SK-N-SH (cell line): ENCODE measurements around the gene TOX2. TPM values are rescaled to one million over a fixed set of nuclear protein-coding genes. Genes with fewer than 3 reads are reported as not detected.

ENCODE experiments used
- CTCF ChIA-PET: fragments of 300-600, 350-600 bp; formaldehyde crosslinking; extraction: SDS; loops from one replicate; lab custom pipeline; 2021; lab: Yijun Ruan, JAX
- POLR2A ChIA-PET: fragments of 350-600 bp; sonication (Branson Sonifier 250); formaldehyde crosslinking; extraction: SDS; loops from one replicate; lab custom pipeline; 2020; ENCODE audit warnings: antibody characterized with exemption, inconsistent platforms; lab: Yijun Ruan, JAX
- DNase-seq: peaks from one replicate; pipeline ENCODE4 v3.0.0; 2012
- H2AFZ ChIP-seq: fragments of 200-600 bp; sonication (generic); 2 replicates; pipeline ENCODE4 v1.8.1; 2016; ENCODE audit warnings: antibody characterized with exemption, mild to moderate bottlenecking, low read depth
- H3F3A ChIP-seq: fragments of 200-600 bp; sonication (generic); replicated peaks from 2 replicates; pipeline ENCODE3; 2016; ENCODE audit warnings: antibody characterized with exemption, mild to moderate bottlenecking; ENCODE audit not compliant: insufficient read depth
- H3K27ac ChIP-seq, 2 experiments: fragments of 200-500 bp in 1 of 2; fragments of 200-600 bp in 1 of 2; sonication (Bioruptor generic) in 1 of 2; sonication (generic), shearing (Covaris generic) in 1 of 2; 2 replicates each; pipeline versions ENCODE4 v1.5.1 to v1.6.1; 2014 to 2016; ENCODE audit warnings: low read depth in 2 of 2, inconsistent platforms in 1 of 2, low read length in 1 of 2, mild to moderate bottlenecking in 1 of 2, mixed read lengths in 1 of 2
- H3K27me3 ChIP-seq: fragments of 200-600 bp; sonication (generic), shearing (Covaris generic); 2 replicates; pipeline ENCODE4 v1.6.1; 2016; ENCODE audit warnings: mixed run types; ENCODE audit not compliant: insufficient read depth
- H3K36me3 ChIP-seq, 2 experiments: fragments of 200-500 bp in 1 of 2; fragments of 200-600 bp in 1 of 2; sonication (Bioruptor generic) in 1 of 2; sonication (generic) in 1 of 2; replicated peaks in 1 of 2; 2 replicates each; pipeline versions ENCODE3 to v1.5.1; 2014 to 2016; ENCODE audit warnings: low read length in 1 of 2, mild to moderate bottlenecking in 1 of 2; ENCODE audit not compliant: insufficient read depth in 2 of 2, control insufficient read depth in 1 of 2
- H3K4me1 ChIP-seq, 2 experiments: fragments of 200-500 bp in 1 of 2; fragments of 200-600 bp in 1 of 2; sonication (Bioruptor generic) in 1 of 2; sonication (generic), shearing (Covaris generic) in 1 of 2; 2 replicates each; pipeline versions ENCODE4 v1.5.1 to v1.6.1; 2014 to 2016; ENCODE audit warnings: low read depth in 1 of 2, low read length in 1 of 2, mixed run types in 1 of 2; ENCODE audit not compliant: insufficient read depth in 2 of 2, control insufficient read depth in 1 of 2
- H3K4me2 ChIP-seq: fragments of 200-600 bp; sonication (generic), shearing (Covaris generic); 2 replicates; pipeline ENCODE4 v1.6.1; 2017; ENCODE audit warnings: mixed run types
- H3K4me3 ChIP-seq, 2 experiments: fragments of 200-500 bp in 1 of 2; fragments of 200-600 bp in 1 of 2; sonication (Bioruptor generic) in 1 of 2; sonication (generic), shearing (Covaris generic) in 1 of 2; 2 replicates each; pipeline versions ENCODE4 v1.5.1 to v1.8.1; 2014 to 2016; ENCODE audit warnings: low read depth in 2 of 2, inconsistent platforms in 1 of 2, low read length in 1 of 2, mild to moderate bottlenecking in 1 of 2, mixed read lengths in 1 of 2, moderate library complexity in 1 of 2
- H3K79me2 ChIP-seq: fragments of 200-600 bp; sonication (generic); 2 replicates; pipeline ENCODE4 v1.8.1; 2017; ENCODE audit warnings: mild to moderate bottlenecking; ENCODE audit not compliant: insufficient read depth
- H3K9ac ChIP-seq: fragments of 200-600 bp; sonication (generic); 2 replicates; pipeline ENCODE4 v1.6.1; 2017; ENCODE audit warnings: mixed run types
- H3K9me2 ChIP-seq: fragments of 200-600 bp; sonication (generic); 2 replicates; pipeline ENCODE4 v1.6.1; 2017; ENCODE audit warnings: mixed run types
- H3K9me3 ChIP-seq: fragments of 200-600 bp; sonication (generic); 2 replicates; pipeline ENCODE4 v1.6.1; 2017; ENCODE audit warnings: mixed run types, mild to moderate bottlenecking, moderate library complexity
- H4K20me1 ChIP-seq: fragments of 200-600 bp; sonication (generic); 2 replicates; pipeline ENCODE4 v1.6.1; 2017; ENCODE audit warnings: mild to moderate bottlenecking, mixed run types; ENCODE audit not compliant: insufficient read depth
- EP300 ChIP-seq, 2 experiments: IDR thresholded peaks; 2 replicates each; pipeline versions ENCODE4 v1.4.0 to v1.6.1; 2012; ENCODE audit warnings: borderline replicate concordance in 1 of 2, low read depth in 1 of 2, low read length in 1 of 2
- FOXJ3 ChIP-seq: sonication (generic); formaldehyde crosslinking; IDR thresholded peaks from 2 replicates; pipeline ENCODE4 v1.5.1; 2020; ENCODE audit warnings: mild to moderate bottlenecking, missing genetic modification reagents
- GABPA ChIP-seq: IDR thresholded peaks from 2 replicates; pipeline ENCODE4 v1.4.0; 2012; ENCODE audit warnings: low read depth, mild to moderate bottlenecking
- GATA2 ChIP-seq: sonication (generic); formaldehyde crosslinking; IDR thresholded peaks from 2 replicates; pipeline ENCODE4 v1.5.0; 2020; ENCODE audit warnings: mild to moderate bottlenecking, missing genetic modification reagents
- JUND ChIP-seq: IDR thresholded peaks from 2 replicates; pipeline ENCODE4 v1.4.0; 2012
- NFIC ChIP-seq: IDR thresholded peaks from 2 replicates; pipeline ENCODE4 v1.4.0; 2012; ENCODE audit warnings: borderline replicate concordance
- PBX3 ChIP-seq: IDR thresholded peaks from 2 replicates; pipeline ENCODE4; 2012
- RCOR1 ChIP-seq: fragments of 150-350 bp; IDR thresholded peaks from 2 replicates; pipeline ENCODE4 v1.6.1; 2017; ENCODE audit warnings: antibody characterized with exemption, low read length
- REST ChIP-seq: IDR thresholded peaks from 2 replicates; pipeline ENCODE4 v1.6.1; 2012; ENCODE audit warnings: mild to moderate bottlenecking, low read depth, low read length, moderate library complexity
- RFX5 ChIP-seq: IDR thresholded peaks from 2 replicates; pipeline ENCODE4 v1.6.1; 2012; ENCODE audit warnings: mild to moderate bottlenecking, improper control_type of control experiment, low read length
- RXRA ChIP-seq: IDR thresholded peaks from 2 replicates; pipeline ENCODE4 v1.4.0; 2012; ENCODE audit warnings: low read depth, mild to moderate bottlenecking, borderline replicate concordance
- SMC3 ChIP-seq: IDR thresholded peaks from 2 replicates; pipeline ENCODE4 v1.6.1; 2012; ENCODE audit warnings: low read depth, low read length, improper control_type of control experiment
- TEAD4 ChIP-seq: IDR thresholded peaks from 2 replicates; pipeline ENCODE4 v1.4.0; 2012; ENCODE audit warnings: mild to moderate bottlenecking, borderline replicate concordance; ENCODE audit not compliant: insufficient read depth
- USF1 ChIP-seq: IDR thresholded peaks from 2 replicates; pipeline ENCODE4 v1.4.0; 2012; ENCODE audit warnings: low read depth, borderline replicate concordance
- WGBS: methylation state at CpG from one replicate; pipeline ENCODE4 v1.1.6; 2017; ENCODE audit warnings: low lambda C conversion rate; 5-methylcytosine and 5-hydroxymethylcytosine counted together
- polyA plus RNA-seq, 3 experiments: library from polyadenylated mRNA; depleted of rRNA; stranded (reverse); fragments of >200 nt; gene quantifications; 2 replicates each; pipeline ENCODE4 v1.2.3, GENCODE V29; 2012

The TOX2 gene
- polyA plus RNA-seq, 1 of the 3 experiments (the other 2 are of a cell fraction) = 15.4 TPM

GRCh38 chr20:43926287-43927050 is 11.8 kb downstream of the TOX2 start (continued):
- no peak for TF ChIP-seq REST

GRCh38 chr20:43931976-43932375 is 17.3 kb downstream of the TOX2 start:
- TF ChIP-seq SMC3 = no peak
- no peak for TF ChIP-seq RXRA
- TF ChIP-seq TEAD4 = no peak
- TF ChIP-seq GABPA = no peak
- TF ChIP-seq JUND = no peak
- no peak for TF ChIP-seq NFIC
- TF ChIP-seq RFX5 = no peak
- Histone ChIP-seq H3K36me3 (no peaks in the 10 kb centered on the region), H3F3A (no peaks in the 10 kb centered on the region), H3K4me1 (peaks cover 14% of the 10 kb centered on the region in 2 experiments; a peak in 2 of 4 replicates), H3K79me2 (peaks cover 9% of the 10 kb centered on the region; the same call in 1 of the 2 replicates), H3K27ac (no peak overlapping the region), H3K4me3 (no peak overlapping the region), H3K27me3 (no peaks in the 10 kb centered on the region), H3K9me3 (no peaks in the 10 kb centered on the region), H2AFZ (no peak overlapping the region), H3K9me2 (no peaks in the 10 kb centered on the region), H3K4me2 (no peak overlapping the region), H4K20me1 (no peaks in the 10 kb centered on the region), H3K9ac (no peak overlapping the region)
- DNase-seq = no peak
- ChIA-PET POLR2A (no interaction called here), CTCF (no interaction called here)
- WGBS = 94% methylated on average over 2 of the region's 2 CpGs

GRCh38 chr20:43934833-43935232 is 20.2 kb downstream of the TOX2 start:
- H3K9me2 ChIP-seq = no peaks in the 10 kb centered on the region
- H3K9me3 ChIP-seq = no peaks in the 10 kb centered on the region
- no peak overlapping the region for H3K27ac ChIP-seq
- no peaks in the 10 kb centered on the region for H4K20me1 ChIP-seq
- H3F3A ChIP-seq = no peaks in the 10 kb centered on the region
- CTCF ChIA-PET = interaction anchor here (1.6 kb wide), 1 partner anchor 146 kb away, joined by 6 read pairs; no protein-coding TSS in a partner anchor
- 0 out of 2 replicates have a peak, but pooled peaks cover 9% of the 10 kb centered on the region for H3K79me2 ChIP-seq
- no peak overlapping the region for H3K4me2 ChIP-seq
- H3K36me3 ChIP-seq = no peaks in the 10 kb centered on the region
- H3K4me1 ChIP-seq = peaks cover 25 to 28% of the 10 kb centered on the region in 2 experiments; a peak in 3 of 4 replicates
- H3K27me3 ChIP-seq = no peaks in the 10 kb centered on the region
- POLR2A ChIA-PET = interaction anchor here (1.0 kb wide), 1 partner anchor 9 kb away, joined by 4 read pairs; no protein-coding TSS in a partner anchor
- no peak overlapping the region for H3K4me3 ChIP-seq
- DNase-seq = no peak
- H2AFZ ChIP-seq = no peak overlapping the region
- H3K9ac ChIP-seq = no peak overlapping the region
- WGBS = 90% methylated on average over 3 of the region's 3 CpGs
- TF ChIP-seq SMC3 (no peak), NFIC (no peak), REST (no peak), RFX5 (no peak), USF1 (no peak), EP300 (IDR thresholded peaks at IDR 0.05; ENCODE audit: borderline replicate concordance in 1 of 2, low read depth in 1 of 2, low read length in 1 of 2) (no peak), PBX3 (no peak), FOXJ3 (CRISPR knock-in tag) (no peak), RCOR1 (no peak), GATA2 (CRISPR knock-in tag) (no peak)
